Transverse colon (tissue), 4 donors: ENCODE results near the gene CAPSL. TPM values are rescaled to one million over a fixed set of nuclear protein-coding genes. Genes with fewer than 3 reads are reported as not detected.

Experiments
- DNase-seq: peaks from one replicate; pipeline ENCODE4 v3.0.0-alpha.2; 2019
- H3K27ac ChIP-seq, 4 donors: fragments of 200-600 bp; sonication (generic); 2 replicates each; pipeline ENCODE4 v1.5.1; 2016 to 2018; ENCODE audit warnings: inconsistent platforms in 4 of 4
- H3K27me3 ChIP-seq: fragments of 200-600 bp; sonication (generic); 2 replicates; pipeline ENCODE4 v1.5.1; 2017; ENCODE audit warnings: inconsistent platforms
- H3K36me3 ChIP-seq, 4 donors: fragments of 200-600 bp; sonication (generic); 2 replicates each; pipeline ENCODE4 v1.5.1; 2017 to 2019; ENCODE audit warnings: inconsistent platforms in 4 of 4
- H3K4me1 ChIP-seq, 4 donors: fragments of 200-600 bp; sonication (generic); 2 replicates each; pipeline ENCODE4 v1.5.1; 2017 to 2020; ENCODE audit warnings: inconsistent platforms in 4 of 4
- H3K4me3 ChIP-seq, 4 donors: fragments of 200-600 bp; sonication (generic); 1 replicate in 1 of 4; 2 replicates in 3 of 4; pipeline versions ENCODE4 v1.5.1 to v1.6.1; 2017 to 2019; ENCODE audit warnings: inconsistent platforms in 4 of 4
- H3K9me3 ChIP-seq, 2 donors: fragments of 200-600 bp; sonication (generic); 2 replicates each; pipeline ENCODE4 v1.5.1; 2017 to 2019; ENCODE audit warnings: inconsistent platforms in 2 of 2
- CTCF ChIP-seq, 5 experiments: fragments of 200-600 bp in 3 of 5; fragments of 450-650 bp in 2 of 5; sonication (generic) in 3 of 5; IDR thresholded peaks; 1 replicate in 2 of 5; 2 replicates in 3 of 5; pipeline ENCODE4 v1.5.1; 2016 to 2017; ENCODE audit warnings: antibody characterized with exemption in 5 of 5, inconsistent platforms in 3 of 5, mild to moderate bottlenecking in 2 of 5, moderate library complexity in 1 of 5
- EP300 ChIP-seq: sonication (generic); formaldehyde crosslinking; IDR thresholded peaks from one replicate; pipeline ENCODE4 v1.6.1; 2017; ENCODE audit warnings: antibody characterized with exemption, low read depth
- POLR2A ChIP-seq: fragments of 450-650 bp; IDR thresholded peaks from one replicate; pipeline ENCODE4 v1.6.1; 2016; ENCODE audit warnings: antibody characterized with exemption, mild to moderate bottlenecking, moderate library complexity
- POLR2AphosphoS5 ChIP-seq, 3 donors: sonication (generic); formaldehyde crosslinking; IDR thresholded peaks; one replicate each; pipeline ENCODE4 v1.6.1; 2016; ENCODE audit warnings: antibody characterized with exemption in 3 of 3
- WGBS, 2 donors: methylation state at CpG; one replicate each; pipeline ENCODE4 v1.1.5; 2018; ENCODE audit warnings: low coverage in 1 of 2; 5-methylcytosine and 5-hydroxymethylcytosine counted together
- in situ Hi-C, 4 donors: fragments of 200-750 bp; cut with MboI; loops; one replicate each; pipeline versions ENCODE4 v1.15.0 to v1.15.1; 2017; ENCODE audit warnings: low sequenced_read_pairs in 3 of 4, low pct_ligation_motif_present in 1 of 4, low pct_unique_long_range_greater_than_20kb in 1 of 4
- intact Hi-C: fragments of 100-400 bp; cut with DNase I; formaldehyde crosslinking; loops from one replicate; pipeline ENCODE4 v1.15.1; 2023; ENCODE audit warnings: low total_unique reads
- total RNA-seq, 4 donors: library from RNA; depleted of rRNA; stranded (reverse); fragments of >200 nt; gene quantifications; one replicate each; pipeline ENCODE4 v1.1.0, GENCODE V29; 2016

CAPSL gene
- total RNA-seq, 4 donors from 2014 or later, result not detected

DNA sequence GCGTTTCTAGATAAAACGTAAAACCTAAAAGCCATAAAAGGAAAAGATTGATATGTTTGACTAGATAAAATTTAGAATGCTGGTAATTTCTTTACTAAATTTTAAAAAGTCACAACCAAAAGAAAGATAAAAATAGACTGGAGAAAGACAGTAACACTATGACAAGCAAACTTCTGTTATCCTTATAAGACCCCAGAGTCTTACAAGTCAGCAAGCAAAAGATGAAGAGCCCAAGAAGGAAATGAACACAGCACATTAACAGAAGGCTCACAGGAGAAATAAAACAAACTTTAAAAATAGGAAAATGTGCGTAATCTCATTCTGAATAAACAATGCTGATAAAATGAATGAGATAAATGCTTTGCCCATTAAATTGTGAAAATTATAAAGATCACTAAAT, 52.0 kb downstream of the CAPSL start:
- in situ Hi-C loops, result no loop called here
- H3K27me3 ChIP-seq, result no peaks in the 10 kb centered on the region
- H3K27ac ChIP-seq, result no peak overlapping the region
- DNase-seq, result no peak
- 81 to 88% methylated on average over 3 of the region's 3 CpGs for WGBS, 2 donors
- H3K4me1 ChIP-seq, result no peaks in the 10 kb centered on the region
- no peaks in the 10 kb centered on the region for H3K9me3 ChIP-seq
- TF ChIP-seq EP300, result no peak
- no peak for TF ChIP-seq POLR2AphosphoS5 (IDR thresholded peaks at IDR 0.05)
- TF ChIP-seq POLR2A, result no peak
- no peak for TF ChIP-seq CTCF (IDR thresholded peaks at IDR 0.05)
- no peaks in the 10 kb centered on the region for H3K36me3 ChIP-seq
- intact Hi-C loops, result no loop called here
- H3K4me3 ChIP-seq, result no peak overlapping the region

- no peaks in the 10 kb centered on the region for H3K4me1 ChIP-seq
- H3K27ac ChIP-seq, result no peak overlapping the region
- intact Hi-C loops, result no loop called here
- DNase-seq, result no peak
- H3K9me3 ChIP-seq, result no peaks in the 10 kb centered on the region
- H3K4me3 ChIP-seq, result no peak overlapping the region
- TF ChIP-seq POLR2A, result no peak
- TF ChIP-seq CTCF (IDR thresholded peaks at IDR 0.05), result no peak
- no peak for TF ChIP-seq POLR2AphosphoS5 (IDR thresholded peaks at IDR 0.05)
- TF ChIP-seq EP300, result no peak
- in situ Hi-C loops, result no loop called here
- no peaks in the 10 kb centered on the region for H3K27me3 ChIP-seq
- no peaks in the 10 kb centered on the region for H3K36me3 ChIP-seq
These were observed 53.6 kb downstream of the CAPSL start for GRCh38 chr5:35884773-35885172.

DNA sequence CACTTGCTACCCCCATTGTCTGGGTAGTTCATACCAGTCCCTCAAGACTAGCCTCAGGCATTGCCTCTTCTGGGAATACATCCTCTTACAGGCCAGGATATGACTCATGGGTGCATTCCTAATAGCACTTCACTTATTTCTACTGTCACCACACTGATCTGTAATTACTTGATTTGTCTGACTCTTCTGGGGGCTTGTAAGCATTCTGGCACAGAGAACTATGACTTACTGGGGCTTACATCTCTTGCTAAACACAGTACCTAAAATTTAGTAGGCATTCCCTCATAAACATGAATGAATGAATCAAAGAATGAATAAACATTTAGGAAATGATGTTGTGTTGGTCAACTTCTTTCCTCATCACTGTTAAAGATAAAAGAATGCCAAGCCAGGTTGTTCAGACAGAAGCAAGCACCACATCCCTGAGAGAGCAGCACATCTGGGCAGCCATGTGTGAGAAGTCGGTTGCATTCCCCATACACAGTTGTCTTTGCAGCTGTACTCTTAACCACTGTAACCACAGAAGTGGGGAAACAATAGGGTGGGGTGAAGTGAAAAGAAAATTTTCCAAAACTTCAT, 54.1 kb downstream of the CAPSL start:
- Histone ChIP-seq H3K27ac (no peak overlapping the region), H3K4me3 (no peak overlapping the region), H3K4me1 (no peaks in the 10 kb centered on the region), H3K27me3 (no peaks in the 10 kb centered on the region), H3K36me3 (no peaks in the 10 kb centered on the region), H3K9me3 (no peaks in the 10 kb centered on the region)
- in situ Hi-C loops (no loop called here), intact Hi-C loops (no loop called here)
- 58 to 100% methylated on average over 1 of the region's 1 CpG for WGBS, 2 donors
- no peak for TF ChIP-seq POLR2AphosphoS5 (IDR thresholded peaks at IDR 0.05)
- no peak for DNase-seq

DNA sequence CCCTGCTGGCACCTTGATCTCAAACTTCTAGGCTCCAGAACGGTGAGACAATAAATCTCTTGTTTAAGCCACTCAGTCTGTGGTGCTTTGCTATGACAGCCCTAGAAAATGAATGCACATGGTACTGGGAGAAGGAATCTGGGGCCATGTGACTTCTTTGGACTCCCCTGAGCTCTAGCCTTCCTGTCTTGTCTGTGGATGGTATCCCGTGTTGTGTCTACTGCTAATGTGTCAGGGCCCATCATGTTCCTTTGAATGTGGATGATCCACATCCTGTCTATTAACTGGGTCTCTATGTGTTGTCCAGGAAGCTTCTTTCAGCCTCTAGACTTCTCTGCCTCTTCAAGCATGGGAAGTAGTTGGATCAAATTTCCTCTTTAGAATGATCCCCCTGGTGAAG, 56.7 kb downstream of the CAPSL start:
- H3K4me3 ChIP-seq, result no peak overlapping the region
- no peak overlapping the region for H3K27ac ChIP-seq
- WGBS, 2 donors, result 70% methylated on average over 2 of the region's 2 CpGs; no CpG with 5 or more reads in 1 of the 2 donors
- intact Hi-C loops (no loop called here), in situ Hi-C loops (no loop called here)
- no peak for DNase-seq
- no peak for TF ChIP-seq POLR2AphosphoS5 (IDR thresholded peaks at IDR 0.05)
- no peak for TF ChIP-seq POLR2A
- TF ChIP-seq CTCF (IDR thresholded peaks at IDR 0.05), result no peak
- TF ChIP-seq EP300, result no peak
- no peaks in the 10 kb centered on the region for H3K27me3 ChIP-seq
- no peaks in the 10 kb centered on the region for H3K4me1 ChIP-seq
- no peaks in the 10 kb centered on the region for H3K9me3 ChIP-seq
- H3K36me3 ChIP-seq, result no peaks in the 10 kb centered on the region

DNA sequence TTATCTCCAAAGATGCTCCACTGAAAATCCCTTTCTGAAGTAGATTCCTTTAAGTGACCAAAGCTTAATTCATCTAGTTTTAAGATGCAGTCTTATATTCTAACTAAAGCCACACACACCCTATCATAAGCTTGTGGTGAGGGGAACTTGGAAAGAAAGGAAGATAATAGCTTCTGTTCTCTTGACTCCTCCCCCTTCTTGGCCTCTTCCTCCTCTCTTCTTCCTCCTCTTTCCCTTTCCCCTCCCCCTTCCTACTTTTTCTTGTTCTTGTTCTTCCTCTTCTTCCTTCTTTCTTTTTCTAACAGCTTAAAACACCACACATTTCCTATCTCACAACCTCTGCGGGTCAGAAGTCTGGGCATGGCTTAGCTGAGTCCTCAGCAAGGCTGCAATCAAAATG, 58.3 kb downstream of the CAPSL start:
- intact Hi-C loops, result no loop called here
- DNase-seq, result no peak

More for the DNA sequence above, 58.3 kb downstream of the CAPSL start:
- Histone ChIP-seq H3K36me3 (no peaks in the 10 kb centered on the region), H3K9me3 (no peaks in the 10 kb centered on the region), H3K27me3 (no peaks in the 10 kb centered on the region), H3K4me3 (no peak overlapping the region), H3K27ac (no peak overlapping the region), H3K4me1 (no peaks in the 10 kb centered on the region)
- in situ Hi-C loops, result no loop called here
- WGBS, 2 donors, result 88 to 95% methylated on average over 1 of the region's 1 CpG
- TF ChIP-seq CTCF (IDR thresholded peaks at IDR 0.05) (no peak), POLR2A (no peak), EP300 (no peak), POLR2AphosphoS5 (IDR thresholded peaks at IDR 0.05) (no peak)
